NT2/D1 (cell line): ENCODE results near the gene RAB3B.

Experiments used
- SUZ12 ChIP-seq: IDR thresholded peaks from 2 replicates; pipeline ENCODE4 v1.6.1; 2011; ENCODE audit not compliant: insufficient read length, insufficient read depth; ENCODE audit errors: extremely low read depth
- YY1 ChIP-seq: IDR thresholded peaks from 2 replicates; pipeline ENCODE4 v1.6.1; 2011; ENCODE audit not compliant: insufficient read length, insufficient read depth
- ZNF274 ChIP-seq: IDR thresholded peaks from 2 replicates; pipeline ENCODE4 v1.6.1; 2011; ENCODE audit warnings: mild to moderate bottlenecking, low read depth, low read length

- no peak for TF ChIP-seq ZNF274
- no peak for TF ChIP-seq YY1
- no peak for TF ChIP-seq SUZ12
Measured at GRCh38 chr1:52037909-52038308, 47.4 kb upstream of the RAB3B start.
